ENCODE results near the gene ZNF774. TPM values are rescaled to one million over a fixed set of nuclear protein-coding genes. Genes with fewer than 3 reads are reported as not detected.
A peak's percentile ranks its signal among the peaks of the same experiment; 100 is the strongest.

The ZNF774 gene
- total RNA-seq, 1 experiment from 2014 or later: 1.5 TPM

- no peaks in the 10 kb centered on the region for H3K9me3 ChIP-seq (ENCODE audit: low read depth, low read length, poor library complexity, severe bottlenecking)
- no peak for TF ChIP-seq CTCF (conservative IDR thresholded peaks at IDR 0.05; ENCODE audit: low read depth, low read length)
- no peak for TF ChIP-seq EZH2 (IDR thresholded peaks at IDR 0.05; ENCODE audit: borderline replicate concordance, low read depth, low read length, poor library complexity, severe bottlenecking)
- H3K4me3 ChIP-seq (ENCODE audit: low read depth, low read length, poor library complexity, severe bottlenecking): no peak overlapping the region
- intact Hi-C loops (cut with micrococcal nuclease; ENCODE audit: unreplicated experiment): loop anchor here (1.0 kb wide), 1 partner anchor 119 kb away; no protein-coding TSS in a partner anchor
- CTCF ChIA-PET: interaction anchor here (0.8 to 2.0 kb wide), 2 partner anchors 39 to 120 kb away, joined by 4 to 17 read pairs; no protein-coding TSS in a partner anchor
- peak; percentile 62 for DNase-seq (ENCODE audit: low spot score)
- peaks cover 11% of the 10 kb centered on the region for H3K4me1 ChIP-seq (ENCODE audit: insufficient read depth, low read length, poor library complexity, severe bottlenecking)
- no peak overlapping the region for H3K27ac ChIP-seq (ENCODE audit: low read depth, low read length, poor library complexity, severe bottlenecking)
- no peaks in the 10 kb centered on the region for H3K36me3 ChIP-seq (ENCODE audit: insufficient read depth, low read length, poor library complexity, severe bottlenecking)
- no TSS peak for BruUV-seq (replicated peaks)
- no peaks in the 10 kb centered on the region for H3K27me3 ChIP-seq (replicated peaks; ENCODE audit: insufficient read depth, low read depth, low read length, poor library complexity)
- POLR2A ChIA-PET (ENCODE audit: low non-redundant PET): interaction anchor here (0.6 kb wide), 1 partner anchor 275 kb away, joined by 3 read pairs; no protein-coding TSS in a partner anchor
Measured at GRCh38 chr15:90362936-90363212, 10.8 kb downstream of the ZNF774 start.

GRCh38 chr15:90364251-90364650 is 12.2 kb downstream of the ZNF774 start:
- CTCF ChIA-PET: no interaction called here
- intact Hi-C loops (cut with micrococcal nuclease; ENCODE audit: unreplicated experiment): no loop called here
- Histone ChIP-seq H3K27ac (ENCODE audit: low read depth, low read length, poor library complexity, severe bottlenecking) (no peak overlapping the region), H3K4me3 (ENCODE audit: low read depth, low read length, poor library complexity, severe bottlenecking) (no peak overlapping the region), H3K4me1 (ENCODE audit: insufficient read depth, low read length, poor library complexity, severe bottlenecking) (peaks cover 11% of the 10 kb centered on the region), H3K36me3 (ENCODE audit: insufficient read depth, low read length, poor library complexity, severe bottlenecking) (no peaks in the 10 kb centered on the region), H3K9me3 (ENCODE audit: low read depth, low read length, poor library complexity, severe bottlenecking) (no peaks in the 10 kb centered on the region), H3K27me3 (replicated peaks; ENCODE audit: insufficient read depth, low read depth, low read length, poor library complexity) (no peaks in the 10 kb centered on the region)
- DNase-seq (ENCODE audit: low spot score): no peak
- BruUV-seq (replicated peaks): no TSS peak
- TF ChIP-seq CTCF (conservative IDR thresholded peaks at IDR 0.05; ENCODE audit: low read depth, low read length) (no peak), EZH2 (IDR thresholded peaks at IDR 0.05; ENCODE audit: borderline replicate concordance, low read depth, low read length, poor library complexity, severe bottlenecking) (no peak)
- POLR2A ChIA-PET (ENCODE audit: low non-redundant PET): no interaction called here

- H3K27me3 ChIP-seq (replicated peaks; ENCODE audit: insufficient read depth, low read depth, low read length, poor library complexity): no peaks in the 10 kb centered on the region
- peaks cover 11% of the 10 kb centered on the region for H3K4me1 ChIP-seq (ENCODE audit: insufficient read depth, low read length, poor library complexity, severe bottlenecking)
- no TSS peak for BruUV-seq (replicated peaks)
- H3K9me3 ChIP-seq (ENCODE audit: low read depth, low read length, poor library complexity, severe bottlenecking): no peaks in the 10 kb centered on the region
- ChIA-PET CTCF (no interaction called here), POLR2A (ENCODE audit: low non-redundant PET) (no interaction called here)
- no peak for TF ChIP-seq EZH2 (IDR thresholded peaks at IDR 0.05; ENCODE audit: borderline replicate concordance, low read depth, low read length, poor library complexity, severe bottlenecking)
- no peak for TF ChIP-seq CTCF (conservative IDR thresholded peaks at IDR 0.05; ENCODE audit: low read depth, low read length)
- H3K4me3 ChIP-seq (ENCODE audit: low read depth, low read length, poor library complexity, severe bottlenecking): no peak overlapping the region
- no peak for DNase-seq (ENCODE audit: low spot score)
- H3K36me3 ChIP-seq (ENCODE audit: insufficient read depth, low read length, poor library complexity, severe bottlenecking): no peaks in the 10 kb centered on the region
- no peak overlapping the region for H3K27ac ChIP-seq (ENCODE audit: low read depth, low read length, poor library complexity, severe bottlenecking)
- intact Hi-C loops (cut with micrococcal nuclease; ENCODE audit: unreplicated experiment): no loop called here
Measured at GRCh38 chr15:90365414-90366055, 13.5 kb downstream of the ZNF774 start.

Measured in A673 (cell line).